IMR-90 (cell line): ENCODE data around the gene BLTP2. TPM values are rescaled to one million over a fixed set of nuclear protein-coding genes. Genes with fewer than 3 reads are reported as not detected.

Experiments used
- ATAC-seq: fragments of 200-7000 bp; cut with Tn5 transposase; 2 replicates; pipeline ENCODE4 v1.9.1; 2020; ENCODE audit warnings: low read depth, mild to moderate bottlenecking, moderate library complexity
- BruUV-seq: library from RNA; stranded (reverse); fragments of 400-500 nt; replicated peaks from 2 replicates; lab custom pipeline; 2021; lab: Mats Ljungman, UMichigan
- CTCF ChIA-PET: fragments of 300-600 bp; formaldehyde crosslinking; extraction: SDS; loops from one replicate; lab custom pipeline; 2021; ENCODE audit warnings: antibody characterized with exemption; lab: Yijun Ruan, JAX
- POLR2A ChIA-PET: fragments of 300-600 bp; sonication (Branson Sonifier 250); formaldehyde crosslinking; loops from one replicate; lab custom pipeline; 2022; ENCODE audit warnings: antibody characterized with exemption; ENCODE audit not compliant: unreplicated experiment; lab: Charles Lee
- DNase-seq: peaks from one replicate; pipeline ENCODE4 v3.0.0; 2013
- H2AFZ ChIP-seq: replicated peaks from 2 replicates; pipeline ENCODE3; 2013; ENCODE audit warnings: low read length, mild to moderate bottlenecking; ENCODE audit not compliant: poor library complexity
- H2AK5ac ChIP-seq: 2 replicates; pipeline ENCODE4 v1.6.1; 2013; ENCODE audit warnings: low read depth, low read length, inconsistent platforms
- H2AK9ac ChIP-seq: replicated peaks from 2 replicates; pipeline ENCODE3; 2013; ENCODE audit warnings: mild to moderate bottlenecking, low read depth, low read length, moderate library complexity; ENCODE audit not compliant: poor library complexity
- H2BK120ac ChIP-seq: 2 replicates; pipeline ENCODE4 v1.6.1; 2013; ENCODE audit warnings: low read depth, low read length, inconsistent platforms
- H2BK15ac ChIP-seq: 3 replicates; pipeline ENCODE4 v1.6.1; 2013; ENCODE audit warnings: low read depth, low read length, inconsistent platforms
- H2BK20ac ChIP-seq: 2 replicates; pipeline ENCODE4 v1.6.1; 2013; ENCODE audit warnings: low read depth, mild to moderate bottlenecking, inconsistent platforms, low read length, moderate library complexity
- H2BK5ac ChIP-seq: 2 replicates; pipeline ENCODE4 v1.6.1; 2013; ENCODE audit warnings: mild to moderate bottlenecking, low read depth, low read length, inconsistent platforms; ENCODE audit not compliant: poor library complexity, severe bottlenecking
- H3K14ac ChIP-seq: replicated peaks from 2 replicates; pipeline ENCODE4 v1.6.1; 2013; ENCODE audit warnings: low read depth, low read length, inconsistent platforms
- H3K18ac ChIP-seq: 2 replicates; pipeline ENCODE4 v1.6.1; 2013; ENCODE audit warnings: low read depth, low read length, control low read depth
- H3K23ac ChIP-seq: 2 replicates; pipeline ENCODE4 v1.6.1; 2013; ENCODE audit warnings: low read depth, low read length, inconsistent platforms
- H3K27ac ChIP-seq: 2 replicates; pipeline ENCODE4 v1.5.1; 2013; ENCODE audit warnings: mild to moderate bottlenecking, control low read depth, low read length; ENCODE audit not compliant: insufficient read depth
- H3K27me3 ChIP-seq: 2 replicates; pipeline ENCODE4 v1.6.1; 2013; ENCODE audit warnings: low read length; ENCODE audit not compliant: control insufficient read depth, insufficient read depth
- H3K36me3 ChIP-seq: 2 replicates; pipeline ENCODE4 v1.6.1; 2013; ENCODE audit warnings: low read length, mixed read lengths; ENCODE audit not compliant: control insufficient read depth, insufficient read depth
- H3K4ac ChIP-seq: 2 replicates; pipeline ENCODE4 v1.6.1; 2013; ENCODE audit warnings: low read depth, low read length, inconsistent platforms
- H3K4me1 ChIP-seq: 2 replicates; pipeline ENCODE4 v1.6.1; 2013; ENCODE audit warnings: low read length, mixed read lengths; ENCODE audit not compliant: control insufficient read depth, insufficient read depth
- H3K4me2 ChIP-seq: 2 replicates; pipeline ENCODE4 v1.6.1; 2013; ENCODE audit warnings: low read depth, mild to moderate bottlenecking, control low read depth, low read length, moderate library complexity
- H3K4me3 ChIP-seq: 2 replicates; pipeline ENCODE4 v1.5.1; 2013; ENCODE audit warnings: low read depth, mild to moderate bottlenecking, control low read depth, low read length, moderate library complexity; ENCODE audit not compliant: insufficient read depth
- H3K56ac ChIP-seq: 2 replicates; pipeline ENCODE4 v1.6.1; 2013; ENCODE audit warnings: low read length, inconsistent platforms; ENCODE audit not compliant: insufficient read depth; ENCODE audit errors: extremely low read depth
- H3K79me1 ChIP-seq, 2 experiments: 2 replicates each; pipeline ENCODE4 v1.6.1; 2013; ENCODE audit warnings: low read length in 2 of 2, inconsistent platforms in 1 of 2, low read depth in 1 of 2
- H3K9ac ChIP-seq: 2 replicates; pipeline ENCODE4 v1.6.1; 2013; ENCODE audit warnings: low read depth, low read length, control low read depth
- H3K9me1 ChIP-seq: 2 replicates; pipeline ENCODE4 v1.6.1; 2013; ENCODE audit warnings: low read length, inconsistent platforms; ENCODE audit not compliant: insufficient read depth
- H3K9me3 ChIP-seq: 2 replicates; pipeline ENCODE4 v1.6.1; 2013; ENCODE audit warnings: low read length; ENCODE audit not compliant: control insufficient read depth, insufficient read depth
- H4K20me1 ChIP-seq: 2 replicates; pipeline ENCODE4 v1.6.1; 2013; ENCODE audit warnings: low read length, inconsistent platforms; ENCODE audit not compliant: insufficient read depth
- H4K5ac ChIP-seq: 2 replicates; pipeline ENCODE4 v1.6.1; 2013; ENCODE audit warnings: mild to moderate bottlenecking, low read depth, low read length, control low read depth
- H4K8ac ChIP-seq, 2 experiments: 2 replicates each; pipeline ENCODE4 v1.6.1; 2013; ENCODE audit warnings: low read depth in 2 of 2, low read length in 2 of 2, control low read depth in 1 of 2, inconsistent platforms in 1 of 2
- H4K91ac ChIP-seq: 2 replicates; pipeline ENCODE4 v1.6.1; 2013; ENCODE audit warnings: low read depth, low read length, inconsistent platforms; ENCODE audit not compliant: insufficient read depth
- BHLHE40 ChIP-seq: fragments of 150-350 bp; IDR thresholded peaks from 2 replicates; pipeline ENCODE4 v1.6.1; 2016; ENCODE audit warnings: mild to moderate bottlenecking, low read depth, low read length
- CHD1 ChIP-seq: IDR thresholded peaks from 2 replicates; pipeline ENCODE4 v1.6.1; 2012; ENCODE audit warnings: low read depth, low read length, improper control_type of control experiment
- CTCF ChIP-seq: conservative IDR thresholded peaks from 2 replicates; pipeline ENCODE4 v1.5.1; 2012; ENCODE audit warnings: mild to moderate bottlenecking, low read depth, low read length, improper control_type of control experiment
- ELK1 ChIP-seq: fragments of 150-350 bp; IDR thresholded peaks from 2 replicates; pipeline ENCODE4 v1.6.1; 2016; ENCODE audit warnings: low read depth, mild to moderate bottlenecking, low read length, moderate library complexity, borderline replicate concordance
- FOS ChIP-seq: fragments of 150-350 bp; IDR thresholded peaks from 2 replicates; pipeline ENCODE4 v1.6.1; 2016; ENCODE audit warnings: low read depth, low read length
- MAFK ChIP-seq: IDR thresholded peaks from 2 replicates; pipeline ENCODE4 v1.6.1; 2012; ENCODE audit warnings: low read depth, low read length, improper control_type of control experiment
- MXI1 ChIP-seq: IDR thresholded peaks from 2 replicates; pipeline ENCODE4 v1.6.1; 2012; ENCODE audit warnings: low read depth, mild to moderate bottlenecking, low read length, moderate library complexity, borderline replicate concordance
- POLR2A ChIP-seq: IDR thresholded peaks from 2 replicates; pipeline ENCODE4 v1.6.1; 2012; ENCODE audit warnings: mild to moderate bottlenecking, low read depth, low read length
- WGBS, 2 experiments: methylation state at CpG; one replicate each; pipeline versions ENCODE4 v1.1.5 to v1.1.7; 2013; ENCODE audit warnings: missing lambda C conversion rate in 2 of 2; ENCODE audit not compliant: insufficient read length in 1 of 2; ENCODE audit errors: extremely low coverage in 2 of 2; 5-methylcytosine and 5-hydroxymethylcytosine counted together
- dilution Hi-C: fragments of 300-500 bp; cut with HindIII; formaldehyde crosslinking; loops from one replicate; pipeline ENCODE4 v1.14.3; 2018; ENCODE audit warnings: low sequenced_read_pairs; ENCODE audit not compliant: unreplicated experiment
- in situ Hi-C: fragments of 300-500 bp; cut with MboI; formaldehyde crosslinking; loops from 3 replicates; pipeline ENCODE4 v1.14.3; 2019; ENCODE audit warnings: low sequenced_read_pairs, inconsistent platforms, mixed read lengths
- intact Hi-C: fragments of 100-400 bp; cut with micrococcal nuclease; formaldehyde crosslinking; loops from 2 replicates; pipeline ENCODE4 v1.10.0; 2022
- polyA plus RNA-seq, 3 experiments: library from polyadenylated mRNA; depleted of rRNA; stranded (reverse); fragments of >200 nt; gene quantifications; 2 replicates each; pipeline ENCODE4 v1.2.3, GENCODE V29; 2012; ENCODE audit warnings: low replicate concordance in 1 of 3
- total RNA-seq: library from RNA; depleted of rRNA; stranded (reverse); fragments of >200 nt; gene quantifications from 2 replicates; pipeline ENCODE4 v1.2.3, GENCODE V29; 2012

BLTP2 gene
- total and polyA plus RNA-seq, 2 of the 4 experiments (the other 2 are of a cell fraction): 42.3 to 174 TPM

- in situ Hi-C loops: no loop called here
- peak overlapping the region; percentile 75; the same call in 1 of the 3 replicates for H2BK15ac ChIP-seq
- no TSS peak for BruUV-seq
- H2AK5ac ChIP-seq: peak overlapping the region; percentile 68; the same call in 1 of the 2 replicates
- no peaks in the 10 kb centered on the region for H3K27me3 ChIP-seq
- TF ChIP-seq FOS (peak; percentile 38; the same call in 1 of the 2 replicates), MAFK (no peak), ELK1 (no peak), MXI1 (no peak; the same call in 1 of the 2 replicates), BHLHE40 (0 out of 2 replicates have a peak, but pooled peaks have one; percentile 17), CHD1 (0 out of 2 replicates have a peak, but pooled peaks have one; percentile 84), POLR2A (peak; percentile 82), CTCF (no peak)
- peak overlapping the region; percentile 94 for H2AFZ ChIP-seq
- peak overlapping the region; percentile 72 for H3K4me3 ChIP-seq
- no peak overlapping the region; the same call in 1 of the 2 replicates for H2BK20ac ChIP-seq
- peak overlapping the region; percentile 84 for H2AK9ac ChIP-seq
- peak overlapping the region; percentile 48 to 80; a peak in 3 of 4 replicates for H4K8ac ChIP-seq
- peak overlapping the region; percentile 91 for H3K14ac ChIP-seq
- peaks cover 9 to 25% of the 10 kb centered on the region in 2 experiments; a peak in 2 of 4 replicates for H3K79me1 ChIP-seq
- ChIA-PET CTCF (no interaction called here), POLR2A (no interaction called here)
- peaks cover 3% of the 10 kb centered on the region; the same call in 1 of the 2 replicates for H4K20me1 ChIP-seq
- peaks cover 2% of the 10 kb centered on the region for H3K4me1 ChIP-seq
- peak overlapping the region; percentile 73 for H2BK5ac ChIP-seq
- H3K9me1 ChIP-seq: no peaks in the 10 kb centered on the region
- peak overlapping the region; percentile 90 for H3K23ac ChIP-seq
- H3K9ac ChIP-seq: peak overlapping the region; percentile 76
- ATAC-seq: peak; percentile 65
- peak overlapping the region; percentile 82 for H3K56ac ChIP-seq
- H3K27ac ChIP-seq: peak overlapping the region; percentile 71
- H3K18ac ChIP-seq: peak overlapping the region; percentile 17; the same call in 1 of the 2 replicates
- WGBS, 2 experiments: 10% methylated on average over 23 of the region's 40 CpGs; no CpG with 5 or more reads in 1 of the 2 experiments
- H3K9me3 ChIP-seq: no peaks in the 10 kb centered on the region
- peak overlapping the region; percentile 40; the same call in 1 of the 2 replicates for H4K91ac ChIP-seq
- no peak overlapping the region for H4K5ac ChIP-seq
- DNase-seq: peak; percentile 94
- no peaks in the 10 kb centered on the region for H3K36me3 ChIP-seq
- dilution Hi-C loops: no loop called here
- intact Hi-C loops: no loop called here
- peak overlapping the region; percentile 63; the same call in 1 of the 2 replicates for H2BK120ac ChIP-seq
- H3K4ac ChIP-seq: peak overlapping the region; percentile 92
- peak overlapping the region; percentile 92 for H3K4me2 ChIP-seq
These were observed 45.4 kb downstream of the BLTP2 start for GRCh38 chr17:28599311-28600184.
